ENCODE results near the gene SLC12A7.

GRCh38 chr5:1026700-1027621 lies 84.9 kb downstream of the SLC12A7 start:
- no peak for TF ChIP-seq KLF1 (tag by site-specific recombination; IDR thresholded peaks at IDR 0.05)
- TF ChIP-seq PRDM4 (tag by site-specific recombination; IDR thresholded peaks at IDR 0.05): no peak
- TF ChIP-seq, protein P1, sequence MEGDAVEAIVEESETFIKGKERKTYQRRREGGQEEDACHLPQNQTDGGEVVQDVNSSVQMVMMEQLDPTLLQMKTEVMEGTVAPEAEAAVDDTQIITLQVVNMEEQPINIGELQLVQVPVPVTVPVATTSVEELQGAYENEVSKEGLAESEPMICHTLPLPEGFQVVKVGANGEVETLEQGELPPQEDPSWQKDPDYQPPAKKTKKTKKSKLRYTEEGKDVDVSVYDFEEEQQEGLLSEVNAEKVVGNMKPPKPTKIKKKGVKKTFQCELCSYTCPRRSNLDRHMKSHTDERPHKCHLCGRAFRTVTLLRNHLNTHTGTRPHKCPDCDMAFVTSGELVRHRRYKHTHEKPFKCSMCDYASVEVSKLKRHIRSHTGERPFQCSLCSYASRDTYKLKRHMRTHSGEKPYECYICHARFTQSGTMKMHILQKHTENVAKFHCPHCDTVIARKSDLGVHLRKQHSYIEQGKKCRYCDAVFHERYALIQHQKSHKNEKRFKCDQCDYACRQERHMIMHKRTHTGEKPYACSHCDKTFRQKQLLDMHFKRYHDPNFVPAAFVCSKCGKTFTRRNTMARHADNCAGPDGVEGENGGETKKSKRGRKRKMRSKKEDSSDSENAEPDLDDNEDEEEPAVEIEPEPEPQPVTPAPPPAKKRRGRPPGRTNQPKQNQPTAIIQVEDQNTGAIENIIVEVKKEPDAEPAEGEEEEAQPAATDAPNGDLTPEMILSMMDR (tag by site-specific recombination; IDR thresholded peaks at IDR 0.05): no peak
- no peak for TF ChIP-seq ZNF223 (tag by site-specific recombination; IDR thresholded peaks at IDR 0.05)
- no peak for TF ChIP-seq REST (tag by site-specific recombination; IDR thresholded peaks at IDR 0.05)
- TF ChIP-seq ZNF155 (tag by site-specific recombination; IDR thresholded peaks at IDR 0.05): no peak
